SK-N-DZ (cell line): ENCODE results near the gene RSPH4A. TPM values are rescaled to one million over a fixed set of nuclear protein-coding genes. Genes with fewer than 3 reads are reported as not detected.
"Not testable (repeated sequence)": the region's sequence is repeated elsewhere in the genome, so short reads cannot be mapped to it uniquely, and the experiment has no call there.

Experiments used
- DNase-seq: peaks from one replicate; pipeline ENCODE4 v3.0.0-alpha.2; 2015; ENCODE audit warnings: low spot score
- polyA plus RNA-seq, 2 experiments: library from polyadenylated mRNA; depleted of rRNA; stranded (reverse); fragments of >200 nt; gene quantifications; 2 replicates each; pipeline ENCODE4 v1.2.3, GENCODE V29; 2014

RSPH4A gene
- 0.38 and 0.56 TPM in 2 replicates for polyA plus RNA-seq (2014; cell fraction: cytosol; rRNA removed)
- 1.4 and 2.6 TPM in 2 replicates for polyA plus RNA-seq (2014; cell fraction: nucleus; rRNA removed)

GRCh38 chr6:116615937-116616736 is at the start of gene RSPH4A:
Gene RSPH4A, plus strand, starts transcription at chr6:116616479. Its CDS starts 145 bp downstream, at chr6:116616624.
- DNase-seq = peak; percentile 97

- no peak for DNase-seq
Measured at GRCh38 chr6:116568111-116568510, 48.2 kb upstream of the RSPH4A start.

DNA sequence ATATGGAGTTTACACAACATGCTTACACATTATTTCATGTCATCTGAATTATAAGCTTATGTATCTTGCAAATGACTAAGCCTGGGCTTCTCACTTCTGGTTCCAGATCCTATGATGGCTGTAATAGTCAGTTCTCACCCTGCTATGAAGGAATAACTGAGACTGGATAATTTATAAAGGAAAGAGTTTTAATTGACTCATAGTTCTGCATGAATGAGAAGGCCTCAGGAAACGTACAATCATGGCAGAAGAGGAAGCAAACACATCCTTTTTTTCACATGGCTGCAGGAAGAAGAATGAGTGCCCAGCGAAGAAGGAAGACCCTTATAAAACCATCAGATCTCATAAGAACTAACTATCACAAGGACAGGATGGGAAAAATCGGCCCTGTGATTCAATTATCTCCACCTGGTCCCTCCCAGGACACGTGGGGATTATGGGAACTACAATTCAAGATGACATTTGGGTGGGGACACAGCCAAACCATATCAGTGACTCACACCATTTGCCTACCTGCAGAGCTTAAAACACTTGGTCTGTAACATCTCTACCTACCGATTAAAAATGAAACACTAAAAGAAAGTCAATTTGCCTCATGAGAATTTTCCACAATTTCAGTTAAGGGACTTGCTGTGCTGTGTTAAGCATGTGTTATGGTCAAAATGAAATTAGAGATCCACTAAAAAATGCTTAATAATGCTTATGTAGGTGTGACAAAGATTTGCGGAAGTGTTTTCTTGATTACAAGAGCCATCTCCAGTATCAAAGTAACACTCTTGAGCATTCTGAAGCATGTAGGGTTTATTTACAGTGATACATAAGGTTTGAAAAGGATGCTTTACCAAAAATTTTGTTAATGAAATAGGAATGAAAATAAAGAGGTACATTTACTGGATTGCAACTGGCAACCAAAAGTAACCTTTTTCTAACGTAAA is 47.2 kb upstream of the RSPH4A start:
- DNase-seq = no peak

DNA sequence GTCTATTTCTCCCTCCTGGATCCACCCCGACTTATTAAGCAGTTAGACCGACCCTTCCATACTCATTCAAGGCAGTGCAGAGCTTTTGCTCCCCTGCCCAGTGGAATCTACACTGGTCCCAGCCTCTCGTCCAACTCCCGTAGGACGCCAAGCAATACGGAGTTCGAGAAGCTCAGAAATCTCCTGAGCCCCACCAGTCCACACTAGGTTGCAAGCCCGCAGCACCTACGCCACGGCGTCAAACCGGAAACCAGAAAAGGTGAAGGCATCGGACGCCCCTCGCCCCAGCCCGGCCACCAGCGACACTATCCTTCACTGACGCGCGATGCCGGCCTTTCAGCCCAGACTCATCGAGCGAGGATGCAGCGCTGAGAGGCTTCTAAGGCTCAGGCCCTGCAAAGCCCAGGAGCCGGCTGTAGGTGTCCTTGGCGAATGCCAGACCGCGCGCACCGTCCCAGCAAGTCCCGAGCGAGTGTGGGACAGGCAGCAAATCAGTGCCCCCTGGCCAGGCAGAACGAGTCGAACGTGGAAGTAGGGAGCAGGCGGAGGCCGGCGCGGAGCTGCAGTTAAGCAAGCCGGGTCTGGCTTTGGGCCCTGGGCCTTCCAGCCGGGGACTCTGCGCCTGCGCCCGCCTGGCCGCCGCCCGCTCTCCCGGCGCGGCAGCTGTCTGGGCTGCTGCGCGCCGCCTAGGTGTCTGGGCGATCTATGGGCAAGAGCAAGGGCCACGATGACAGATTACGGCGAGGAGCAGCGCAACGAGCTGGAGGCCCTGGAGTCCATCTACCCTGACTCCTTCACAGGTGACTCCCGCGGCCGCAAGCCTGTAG is 45.2 kb upstream of the RSPH4A start, which contains the start of gene RWDD1:
Gene RWDD1 (plus strand): TSS at position 649 of the 827 bp plus-strand sequence. CDS start 79 bp downstream, at position 728.
- peak; percentile 99 for DNase-seq

DNA sequence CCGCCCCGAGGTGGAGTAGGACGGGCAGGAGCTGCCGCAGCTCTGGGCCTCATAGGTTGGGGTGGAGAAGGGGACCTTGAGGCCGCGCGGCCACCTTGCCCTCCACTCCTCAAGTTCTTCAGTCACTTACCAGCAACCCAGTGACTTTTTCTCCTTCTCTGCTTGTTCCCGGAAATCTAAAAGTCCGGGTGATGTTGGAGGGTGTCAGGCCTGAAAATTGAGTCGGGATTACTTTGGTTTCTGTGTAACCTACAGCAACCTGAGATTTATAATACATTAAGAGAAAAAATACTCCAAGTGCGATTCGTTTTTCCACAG is 44.6 kb upstream of the RSPH4A start:
- DNase-seq = no peak

DNA sequence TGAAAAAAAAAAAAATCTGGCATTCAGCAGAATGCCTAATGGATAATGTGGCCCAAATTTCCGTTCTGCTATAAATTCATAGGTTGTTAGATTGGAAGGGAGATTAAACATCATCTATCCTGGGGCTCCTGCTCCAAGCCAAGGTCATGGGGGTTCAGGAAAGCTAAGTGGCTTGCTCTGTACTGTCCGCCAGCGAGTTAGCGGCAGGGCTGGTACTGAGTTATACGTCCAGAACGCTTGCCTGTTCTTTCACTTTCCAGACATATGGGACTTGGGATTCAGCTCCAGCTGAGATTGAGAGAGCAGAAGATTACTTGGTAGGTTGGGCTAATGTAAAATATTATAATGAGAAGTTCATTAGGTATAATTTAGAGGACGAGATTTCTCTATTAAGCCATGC is 44.1 kb upstream of the RSPH4A start:
- peak; percentile 38 for DNase-seq

DNA sequence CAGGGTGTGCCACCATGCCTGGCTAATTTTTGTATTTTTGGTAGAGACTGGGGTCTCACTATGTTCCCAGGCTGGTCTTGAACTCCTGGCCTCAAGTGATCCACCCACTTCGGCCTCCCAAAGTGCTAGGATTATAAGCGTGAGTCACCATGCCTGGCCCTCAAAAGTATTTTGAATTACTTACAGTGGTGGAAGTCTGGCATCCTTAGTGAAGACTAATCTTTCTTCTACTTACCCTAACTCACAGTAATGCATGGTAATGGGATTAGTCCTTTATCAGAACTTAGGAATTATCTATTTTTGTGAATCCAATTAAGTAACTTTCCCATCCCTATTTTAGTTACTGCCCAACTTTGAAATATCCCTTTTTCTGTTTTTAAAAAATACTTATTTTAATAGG is 41.1 kb upstream of the RSPH4A start:
- no peak for DNase-seq

DNA sequence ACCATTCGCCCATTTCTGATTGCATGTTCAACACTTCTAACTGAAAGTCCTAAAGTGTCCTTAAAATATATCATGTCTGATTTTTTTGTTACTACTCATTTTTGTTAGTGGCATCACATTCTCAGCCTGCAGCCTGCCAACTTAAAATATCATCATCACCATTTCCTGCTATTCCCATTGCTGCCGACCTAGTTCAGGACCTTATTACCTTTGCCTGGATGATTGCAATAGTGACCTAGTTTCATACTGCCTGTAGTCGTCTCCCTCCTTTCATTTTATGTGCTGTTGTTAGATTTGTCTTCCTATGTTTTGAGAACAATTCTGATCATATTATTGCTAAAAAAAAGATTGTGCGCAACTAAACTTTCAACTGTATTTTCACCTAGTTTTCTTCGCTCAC is 38.8 kb upstream of the RSPH4A start:
- DNase-seq = no peak

DNA sequence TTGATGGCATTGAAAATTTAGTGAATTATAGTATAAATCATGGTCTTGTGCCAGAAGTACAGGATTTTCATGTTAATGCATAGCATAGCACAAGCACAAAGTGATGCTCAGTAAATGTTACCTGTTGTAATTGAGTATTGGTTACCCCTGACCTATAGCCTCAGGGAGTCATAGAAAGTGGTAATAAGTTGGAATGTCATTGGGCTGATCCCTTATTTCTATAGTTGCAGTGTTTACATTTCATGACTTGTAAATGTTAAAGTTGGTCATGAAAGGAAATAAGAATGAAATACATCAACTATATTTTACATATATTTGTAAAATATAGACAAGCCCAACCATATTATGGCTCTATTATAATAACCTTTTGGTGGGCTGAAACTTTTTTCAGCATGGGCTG is 37.9 kb upstream of the RSPH4A start:
- no peak for DNase-seq

- DNase-seq = no peak
Measured at GRCh38 chr6:116579143-116579542, 37.1 kb upstream of the RSPH4A start.

GRCh38 chr6:116580198-116580597 is 36.1 kb upstream of the RSPH4A start:
- no peak for DNase-seq

GRCh38 chr6:116586276-116586675 is 30.0 kb upstream of the RSPH4A start:
- no peak for DNase-seq

- DNase-seq = no peak
Measured at GRCh38 chr6:116586738-116587137, 29.5 kb upstream of the RSPH4A start.

- no peak for DNase-seq
Measured at GRCh38 chr6:116595247-116595646, 21.0 kb upstream of the RSPH4A start.

DNA sequence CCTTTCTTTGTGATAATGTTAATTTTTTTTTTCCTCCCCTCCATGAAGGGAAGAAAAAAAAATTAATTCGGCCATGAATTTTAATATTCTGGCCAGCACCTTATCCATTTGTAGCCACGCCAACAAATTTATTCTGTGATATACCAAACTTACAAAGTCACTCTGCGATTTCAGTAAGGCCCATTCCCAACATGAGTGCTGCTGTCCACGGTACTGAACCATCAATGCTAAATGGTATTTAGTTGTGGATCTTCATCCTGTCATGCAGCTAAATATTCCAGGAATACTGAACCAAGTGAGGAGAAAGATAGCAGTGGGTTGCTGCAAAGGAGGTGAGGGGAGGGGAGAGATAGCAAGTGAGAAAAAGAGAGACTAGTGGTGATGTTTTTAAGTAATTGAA is 19.5 kb upstream of the RSPH4A start:
- DNase-seq = no peak

DNA sequence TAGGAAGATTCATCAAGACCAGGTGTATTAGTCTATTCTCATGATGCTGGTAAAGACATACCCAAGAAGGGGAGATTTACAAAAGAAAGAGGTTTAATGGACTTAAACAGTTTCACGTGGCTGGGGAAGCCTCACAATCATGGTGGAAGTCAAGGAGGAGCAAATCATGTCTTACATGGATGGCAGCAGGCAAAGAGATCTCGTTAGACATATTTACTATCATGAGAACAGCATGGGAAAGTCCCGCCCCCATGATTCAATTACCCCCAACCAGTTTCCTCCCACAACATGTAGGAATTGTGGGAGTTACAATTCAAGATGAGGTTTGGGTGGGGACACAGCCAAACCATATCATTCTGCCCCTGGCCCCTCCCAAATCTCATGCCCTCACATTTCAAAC is 12.4 kb upstream of the RSPH4A start:
- not testable (repeated sequence) for DNase-seq

GRCh38 chr6:116604868-116605267 is 11.4 kb upstream of the RSPH4A start:
- DNase-seq = not testable (repeated sequence)

GRCh38 chr6:116605935-116606334 is 10.3 kb upstream of the RSPH4A start:
- DNase-seq = no peak

- no peak for DNase-seq
Measured at GRCh38 chr6:116611056-116611455, 5.2 kb upstream of the RSPH4A start.

DNA sequence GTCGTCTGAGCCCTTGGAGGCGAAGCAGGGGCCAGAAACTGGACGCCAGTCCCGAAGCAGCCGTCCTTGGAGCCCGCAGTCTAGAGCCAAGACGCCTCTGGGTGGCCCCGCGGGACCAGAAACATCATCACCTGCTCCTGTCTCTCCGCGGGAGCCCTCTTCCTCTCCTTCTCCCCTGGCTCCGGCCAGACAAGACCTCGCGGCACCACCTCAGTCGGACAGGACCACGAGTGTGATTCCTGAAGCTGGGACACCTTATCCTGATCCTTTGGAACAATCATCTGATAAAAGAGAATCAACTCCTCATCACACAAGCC is 416 bp downstream of the RSPH4A start:
- peak; percentile 22 for DNase-seq

- peak; percentile 63 for DNase-seq
Measured at GRCh38 chr6:116624036-116624805, 7.9 kb downstream of the RSPH4A start.
